Neural progenitor cell (in vitro differentiated cells): ENCODE results near the gene GPATCH11. TPM values are rescaled to one million over a fixed set of nuclear protein-coding genes. Genes with fewer than 3 reads are reported as not detected.

Source experiments
- DNase-seq: peaks from one replicate; pipeline ENCODE4 v3.0.0-alpha.2; 2016; ENCODE audit warnings: low spot score
- H2AFZ ChIP-seq: fragments of 200-600 bp; sonication (generic); replicated peaks from 2 replicates; pipeline ENCODE4 v1.6.1; 2016; ENCODE audit warnings: antibody characterized with exemption
- H3F3A ChIP-seq: fragments of 200-600 bp; sonication (generic); 2 replicates; pipeline ENCODE4 v1.6.1; 2016; ENCODE audit warnings: antibody characterized with exemption, low read depth
- H3K27ac ChIP-seq: fragments of 200-600 bp; sonication (generic); 2 replicates; pipeline ENCODE4 v1.5.1; 2016; ENCODE audit warnings: mild to moderate bottlenecking
- H3K27me3 ChIP-seq: fragments of 200-600 bp; sonication (generic); 2 replicates; pipeline ENCODE4 v1.6.1; 2016; ENCODE audit warnings: mild to moderate bottlenecking, moderate library complexity
- H3K36me3 ChIP-seq: fragments of 200-600 bp; sonication (generic); 2 replicates; pipeline ENCODE4 v1.5.1; 2016
- H3K4me1 ChIP-seq: fragments of 200-600 bp; sonication (generic); 2 replicates; pipeline ENCODE4 v1.6.1; 2016; ENCODE audit warnings: mixed run types
- H3K4me2 ChIP-seq: fragments of 200-600 bp; sonication (generic); 2 replicates; pipeline ENCODE4 v1.6.1; 2016
- H3K4me3 ChIP-seq: fragments of 200-600 bp; sonication (generic); 2 replicates; pipeline ENCODE4 v1.5.1; 2016
- H3K79me2 ChIP-seq: fragments of 200-600 bp; sonication (generic); 2 replicates; pipeline ENCODE4 v1.6.1; 2016; ENCODE audit warnings: low read depth
- H3K9ac ChIP-seq: fragments of 200-600 bp; sonication (generic); 2 replicates; pipeline ENCODE4 v1.6.1; 2016
- H3K9me3 ChIP-seq: fragments of 200-600 bp; sonication (generic); 2 replicates; pipeline ENCODE4 v1.5.1; 2016; ENCODE audit warnings: low read depth
- H4K20me1 ChIP-seq: fragments of 200-600 bp; sonication (generic); 2 replicates; pipeline ENCODE4 v1.6.1; 2016; ENCODE audit warnings: low read depth
- H3K27ac Mint-ChIP-seq: 3 replicates; pipeline ENCODE4 v1.8.0; 2021; ENCODE audit warnings: mixed read lengths
- H3K27me3 Mint-ChIP-seq: 2 replicates; pipeline ENCODE4 v1.8.0; 2022; ENCODE audit warnings: low read depth, mild to moderate bottlenecking, inconsistent platforms, moderate library complexity, mixed read lengths; ENCODE audit not compliant: insufficient read depth
- H3K36me3 Mint-ChIP-seq: 3 replicates; pipeline ENCODE4 v1.8.0; 2021; ENCODE audit warnings: mixed read lengths
- H3K4me1 Mint-ChIP-seq: 3 replicates; pipeline ENCODE4 v1.8.0; 2021; ENCODE audit warnings: mixed read lengths
- H3K4me3 Mint-ChIP-seq: 3 replicates; pipeline ENCODE4 v1.8.0; 2021; ENCODE audit warnings: mild to moderate bottlenecking, moderate library complexity, mixed read lengths
- H3K9me3 Mint-ChIP-seq: 3 replicates; pipeline ENCODE4 v1.8.0; 2020; ENCODE audit warnings: mixed read lengths
- EZH2 ChIP-seq: fragments of 200-600 bp; sonication (generic); IDR thresholded peaks from 2 replicates; pipeline ENCODE4 v1.6.1; 2017; ENCODE audit warnings: antibody characterized with exemption, mild to moderate bottlenecking, moderate library complexity
- EZH2phosphoT487 ChIP-seq: fragments of 200-600 bp; sonication (generic); IDR thresholded peaks from 2 replicates; pipeline ENCODE4 v1.6.1; 2017; ENCODE audit warnings: antibody characterized with exemption
- total RNA-seq: library from RNA; depleted of rRNA; stranded (reverse); fragments of >200 nt; gene quantifications from 2 replicates; pipeline ENCODE4 v1.2.3, GENCODE V29; 2015; ENCODE audit warnings: low replicate concordance
- TF ChIP-seq, protein P1 (sequence below): fragments of 200-600 bp; sonication (generic); IDR thresholded peaks from 2 replicates; pipeline ENCODE4 v1.5.1; 2017; ENCODE audit warnings: antibody characterized with exemption, mild to moderate bottlenecking

Gene GPATCH11
- total RNA-seq, 1 donor from 2014 or later: 9.9 TPM

DNA sequence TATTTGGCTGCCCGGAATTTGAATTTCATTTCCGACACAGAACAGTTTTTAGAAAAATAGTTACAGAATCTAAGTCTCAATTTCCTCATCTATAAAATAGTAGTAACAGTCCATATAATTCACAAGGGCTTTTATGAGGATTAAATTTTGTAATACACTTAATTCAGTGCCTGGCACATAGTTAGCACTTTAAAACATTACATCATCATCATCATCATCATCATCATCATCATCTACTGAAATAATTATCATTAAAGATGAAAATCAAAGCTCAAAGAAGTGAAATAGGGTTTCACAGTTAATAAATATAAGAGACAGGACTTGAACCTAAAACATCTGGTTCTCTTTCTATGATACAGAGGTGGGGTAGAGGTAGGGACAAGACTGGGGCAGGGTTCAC, 13.4 kb upstream of the GPATCH11 start:
- Histone ChIP-seq H4K20me1 (no peaks in the 10 kb centered on the region), H3K4me2 (no peak overlapping the region), H3K27me3 (no peaks in the 10 kb centered on the region), H3K9me3 (no peaks in the 10 kb centered on the region), H3F3A (no peaks in the 10 kb centered on the region), H3K9ac (no peak overlapping the region), H3K79me2 (no peaks in the 10 kb centered on the region), H3K4me3 (no peak overlapping the region), H3K27ac (no peak overlapping the region), H3K36me3 (peaks cover 19% of the 10 kb centered on the region), H2AFZ (no peak overlapping the region), H3K4me1 (no peaks in the 10 kb centered on the region)
- peaks cover 15% of the 10 kb centered on the region for H3K36me3 Mint-ChIP-seq
- no peaks in the 10 kb centered on the region for H3K4me1 Mint-ChIP-seq
- TF ChIP-seq, protein P1, sequence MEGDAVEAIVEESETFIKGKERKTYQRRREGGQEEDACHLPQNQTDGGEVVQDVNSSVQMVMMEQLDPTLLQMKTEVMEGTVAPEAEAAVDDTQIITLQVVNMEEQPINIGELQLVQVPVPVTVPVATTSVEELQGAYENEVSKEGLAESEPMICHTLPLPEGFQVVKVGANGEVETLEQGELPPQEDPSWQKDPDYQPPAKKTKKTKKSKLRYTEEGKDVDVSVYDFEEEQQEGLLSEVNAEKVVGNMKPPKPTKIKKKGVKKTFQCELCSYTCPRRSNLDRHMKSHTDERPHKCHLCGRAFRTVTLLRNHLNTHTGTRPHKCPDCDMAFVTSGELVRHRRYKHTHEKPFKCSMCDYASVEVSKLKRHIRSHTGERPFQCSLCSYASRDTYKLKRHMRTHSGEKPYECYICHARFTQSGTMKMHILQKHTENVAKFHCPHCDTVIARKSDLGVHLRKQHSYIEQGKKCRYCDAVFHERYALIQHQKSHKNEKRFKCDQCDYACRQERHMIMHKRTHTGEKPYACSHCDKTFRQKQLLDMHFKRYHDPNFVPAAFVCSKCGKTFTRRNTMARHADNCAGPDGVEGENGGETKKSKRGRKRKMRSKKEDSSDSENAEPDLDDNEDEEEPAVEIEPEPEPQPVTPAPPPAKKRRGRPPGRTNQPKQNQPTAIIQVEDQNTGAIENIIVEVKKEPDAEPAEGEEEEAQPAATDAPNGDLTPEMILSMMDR: no peak
- TF ChIP-seq EZH2phosphoT487 (no peak), EZH2 (no peak)
- no peak for DNase-seq
- H3K27me3 Mint-ChIP-seq: no peaks in the 10 kb centered on the region
- H3K4me3 Mint-ChIP-seq: no peak overlapping the region
- no peaks in the 10 kb centered on the region for H3K9me3 Mint-ChIP-seq
- H3K27ac Mint-ChIP-seq: no peak overlapping the region

DNA sequence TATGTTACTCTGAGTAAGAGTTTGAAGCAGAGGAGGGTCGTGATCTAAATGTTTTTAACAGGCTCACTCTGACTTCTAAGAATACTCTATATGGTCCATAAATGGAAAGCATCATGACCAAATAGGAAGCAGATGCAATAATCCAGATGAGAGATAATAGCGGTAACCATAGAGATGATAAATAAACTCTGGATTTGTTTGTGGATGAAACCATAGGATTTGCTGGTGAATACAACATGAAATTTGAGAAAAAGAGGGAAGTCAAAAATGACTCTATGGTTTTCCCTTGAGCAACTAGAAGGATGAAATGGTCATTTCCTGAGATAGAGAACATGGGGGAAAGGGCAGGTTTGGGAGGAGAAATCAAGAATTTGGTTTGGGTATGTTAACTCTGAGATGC, 4.1 kb upstream of the GPATCH11 start:
- H3F3A ChIP-seq: peaks cover 6% of the 10 kb centered on the region
- DNase-seq: no peak
- H4K20me1 ChIP-seq: no peaks in the 10 kb centered on the region
- H3K4me1 ChIP-seq: peaks cover 4% of the 10 kb centered on the region
- Mint-ChIP-seq H3K36me3 (peaks cover 5% of the 10 kb centered on the region), H3K9me3 (no peaks in the 10 kb centered on the region), H3K4me1 (peaks cover 12% of the 10 kb centered on the region), H3K4me3 (no peak overlapping the region), H3K27me3 (no peaks in the 10 kb centered on the region), H3K27ac (no peak overlapping the region)
- H3K27ac ChIP-seq: no peak overlapping the region
- no peaks in the 10 kb centered on the region for H3K27me3 ChIP-seq
- no peak overlapping the region for H3K4me3 ChIP-seq
- peaks cover 10% of the 10 kb centered on the region for H3K36me3 ChIP-seq
- H3K9me3 ChIP-seq: no peaks in the 10 kb centered on the region
- H3K4me2 ChIP-seq: no peak overlapping the region
- peaks cover 9% of the 10 kb centered on the region for H3K79me2 ChIP-seq
- no peak overlapping the region for H2AFZ ChIP-seq
- TF ChIP-seq EZH2: no peak
- TF ChIP-seq, protein P1: no peak
- TF ChIP-seq EZH2phosphoT487: no peak
- H3K9ac ChIP-seq: no peak overlapping the region

DNA sequence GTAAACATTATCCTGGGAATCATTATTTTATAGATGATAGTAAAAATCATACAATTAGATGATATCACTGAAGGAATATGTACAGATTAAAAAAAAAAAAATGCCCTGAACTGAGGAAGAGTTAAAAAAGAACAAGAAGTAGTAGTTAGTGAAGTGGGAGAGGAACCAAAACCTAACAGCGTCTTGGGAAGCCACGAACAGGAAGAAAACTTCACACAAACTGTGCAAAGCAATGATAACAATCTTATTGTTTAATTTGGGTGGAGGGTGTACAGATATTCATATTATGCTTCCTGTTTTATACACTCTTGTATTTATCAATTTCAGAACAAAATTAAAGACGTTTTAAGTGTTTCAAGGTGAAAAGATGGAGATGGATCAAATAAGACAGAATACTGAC, 3.6 kb upstream of the GPATCH11 start:
- Histone ChIP-seq H3K4me3 (no peak overlapping the region), H3K4me1 (peaks cover 4% of the 10 kb centered on the region), H3K9me3 (no peaks in the 10 kb centered on the region), H3K79me2 (peaks cover 9% of the 10 kb centered on the region), H3F3A (peaks cover 6% of the 10 kb centered on the region), H3K36me3 (peaks cover 6% of the 10 kb centered on the region), H2AFZ (no peak overlapping the region), H3K27ac (no peak overlapping the region), H3K4me2 (no peak overlapping the region), H3K27me3 (no peaks in the 10 kb centered on the region), H3K9ac (no peak overlapping the region), H4K20me1 (no peaks in the 10 kb centered on the region)
- Mint-ChIP-seq H3K4me3 (no peak overlapping the region), H3K36me3 (peaks cover 5% of the 10 kb centered on the region), H3K4me1 (peaks cover 12% of the 10 kb centered on the region), H3K27ac (no peak overlapping the region), H3K27me3 (no peaks in the 10 kb centered on the region), H3K9me3 (no peaks in the 10 kb centered on the region)
- no peak for DNase-seq
- TF ChIP-seq EZH2phosphoT487 (no peak), EZH2 (no peak)
- TF ChIP-seq, protein P1: no peak

DNA sequence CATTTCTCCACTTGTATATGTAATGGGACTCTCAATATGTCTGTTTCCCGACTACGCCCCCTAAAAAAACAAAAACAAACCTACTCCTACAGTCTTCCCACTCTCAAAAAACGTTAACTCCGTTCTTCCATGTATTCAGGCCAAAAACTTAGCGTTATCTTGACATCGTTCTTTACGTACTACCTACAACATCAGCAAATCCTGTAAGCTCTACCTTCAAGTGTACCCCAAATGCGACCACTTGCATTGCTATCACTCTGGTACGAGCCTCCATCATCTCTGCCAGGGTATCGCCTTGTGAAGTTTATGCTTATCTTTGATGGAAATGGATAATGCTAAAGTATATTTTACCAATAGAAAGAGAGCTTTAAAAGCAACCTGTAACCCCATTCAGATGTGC, 479 bp downstream of the GPATCH11 start:
- no peaks in the 10 kb centered on the region for H3K9me3 Mint-ChIP-seq
- no peaks in the 10 kb centered on the region for H3K36me3 ChIP-seq
- H3K27me3 ChIP-seq: no peaks in the 10 kb centered on the region
- peaks cover 4% of the 10 kb centered on the region for H3K4me1 ChIP-seq
- H3K27me3 Mint-ChIP-seq: no peaks in the 10 kb centered on the region
- no peak overlapping the region for H3K27ac ChIP-seq
- H3K9ac ChIP-seq: peak overlapping the region; percentile 1
- H3K36me3 Mint-ChIP-seq: no peaks in the 10 kb centered on the region
- peak overlapping the region; percentile 63 for H3K4me3 ChIP-seq
- H4K20me1 ChIP-seq: no peaks in the 10 kb centered on the region
- H3K4me1 Mint-ChIP-seq: peaks cover 12% of the 10 kb centered on the region
- H3K4me3 Mint-ChIP-seq: no peak overlapping the region
- H3K27ac Mint-ChIP-seq: no peak overlapping the region
- peaks cover 6% of the 10 kb centered on the region for H3F3A ChIP-seq
- H2AFZ ChIP-seq: peak overlapping the region; percentile 87
- peak; percentile 3 for DNase-seq
- peak overlapping the region; percentile 88 for H3K4me2 ChIP-seq
- H3K9me3 ChIP-seq: no peaks in the 10 kb centered on the region
- peaks cover 9% of the 10 kb centered on the region for H3K79me2 ChIP-seq
- TF ChIP-seq, protein P1: no peak
- TF ChIP-seq EZH2phosphoT487 (no peak), EZH2 (no peak)
